Stimulated activated CD8-positive, alpha-beta memory T cell treated with anti-CD3 and anti-CD28 coated beads, Interleukin-7, amount 100 ng/mL, for 48 hours (primary cell): ENCODE measurements around the gene C10orf90.

Experiments
- DNase-seq, 2 donors: peaks; one replicate each; pipeline ENCODE4 v3.0.0-alpha.2; 2020; ENCODE audit warnings: low read depth in 1 of 2; ENCODE audit errors: extremely low read depth in 1 of 2

The C10orf90 gene

DNA sequence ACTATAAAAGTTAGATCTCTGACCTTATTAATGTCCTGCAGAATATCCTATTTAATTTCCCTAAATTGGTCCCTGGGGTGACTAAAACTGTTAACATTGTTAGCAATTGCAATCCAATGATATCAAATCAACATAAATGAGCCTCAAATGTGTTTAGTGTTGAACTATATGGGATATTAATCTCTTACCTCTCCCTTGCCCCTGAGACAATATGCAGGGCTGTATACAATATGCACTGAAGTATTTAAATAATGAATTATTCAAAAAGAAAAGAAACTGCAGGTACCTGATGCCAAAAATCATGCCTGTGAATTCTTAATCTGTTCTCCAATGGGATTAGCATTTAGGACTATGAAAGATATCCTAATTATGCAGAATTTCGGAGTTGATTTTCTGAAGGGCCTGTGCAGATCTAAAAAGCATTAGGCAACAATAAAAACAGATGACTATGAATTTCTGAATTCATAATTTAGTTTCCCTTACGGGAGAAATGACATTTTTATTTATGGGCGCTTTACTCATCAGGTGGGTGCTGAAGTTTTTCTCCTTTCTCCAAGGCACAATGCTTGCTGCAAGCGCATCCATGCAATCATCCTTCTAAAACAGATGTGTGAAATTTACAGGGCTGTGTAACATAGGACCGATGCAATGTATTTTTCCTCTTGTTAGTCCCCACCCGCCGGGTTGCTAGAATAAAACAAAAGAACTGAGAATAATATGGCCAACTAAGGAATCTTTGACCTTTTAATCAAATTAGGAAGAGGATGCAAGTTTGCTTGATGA is 5.4 kb upstream of the C10orf90 start:
- DNase-seq, result no peak

DNA sequence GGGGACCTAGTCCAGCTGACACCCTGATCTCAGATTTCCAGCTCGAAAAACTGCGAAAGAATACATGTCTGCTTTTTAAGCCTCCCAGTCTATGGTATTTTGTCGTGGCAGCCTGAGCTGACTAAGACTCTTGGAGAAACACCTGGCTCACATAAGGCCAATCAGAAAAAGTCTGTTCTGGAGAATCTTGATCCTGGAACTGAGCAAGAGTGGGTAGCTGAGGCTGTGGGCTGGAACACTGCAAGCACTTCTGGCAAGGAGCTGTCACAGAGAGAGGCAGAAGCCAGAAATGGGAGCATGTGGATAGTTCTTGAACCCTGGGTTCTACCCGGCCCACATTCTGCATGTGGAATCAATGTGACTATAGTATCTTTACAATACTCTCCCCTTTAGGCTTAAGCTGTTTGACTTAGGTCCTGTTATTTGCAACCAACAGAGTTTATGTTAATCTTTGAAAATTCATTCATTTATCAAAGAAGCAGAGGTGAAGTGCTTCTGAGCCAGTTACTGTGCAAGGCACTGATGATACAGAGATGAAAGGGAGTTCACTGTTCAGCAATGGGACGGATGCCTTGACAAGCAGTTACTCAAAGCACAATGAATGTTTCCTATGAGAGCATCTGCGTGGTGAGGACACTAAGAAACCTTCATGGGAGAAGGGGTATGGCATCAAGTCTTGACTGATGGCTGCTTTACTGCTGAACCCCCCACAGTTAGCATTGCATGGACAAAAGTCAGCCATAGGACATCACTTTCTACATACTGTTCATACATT is 4.4 kb upstream of the C10orf90 start:
- no peak for DNase-seq

DNA sequence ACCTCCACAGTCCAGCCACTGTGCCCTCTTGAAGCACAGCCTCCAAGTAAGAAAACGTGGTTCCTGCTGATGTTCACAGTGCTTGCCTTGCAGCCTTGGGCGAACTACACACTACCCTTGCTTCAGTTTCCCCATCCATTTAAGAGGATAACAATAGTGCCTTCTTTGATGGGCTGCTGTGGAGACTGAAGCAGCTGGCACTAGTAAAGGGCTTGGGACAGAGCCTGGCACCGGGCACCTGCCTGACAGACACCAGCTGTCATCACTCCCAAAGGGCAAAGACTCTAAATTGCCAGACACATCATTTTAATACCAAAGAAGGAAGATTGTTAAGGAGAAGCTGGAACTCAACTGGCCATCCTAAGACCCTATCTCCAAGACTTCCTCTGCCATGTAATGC is 3.1 kb upstream of the C10orf90 start:
- DNase-seq, result no peak

DNA sequence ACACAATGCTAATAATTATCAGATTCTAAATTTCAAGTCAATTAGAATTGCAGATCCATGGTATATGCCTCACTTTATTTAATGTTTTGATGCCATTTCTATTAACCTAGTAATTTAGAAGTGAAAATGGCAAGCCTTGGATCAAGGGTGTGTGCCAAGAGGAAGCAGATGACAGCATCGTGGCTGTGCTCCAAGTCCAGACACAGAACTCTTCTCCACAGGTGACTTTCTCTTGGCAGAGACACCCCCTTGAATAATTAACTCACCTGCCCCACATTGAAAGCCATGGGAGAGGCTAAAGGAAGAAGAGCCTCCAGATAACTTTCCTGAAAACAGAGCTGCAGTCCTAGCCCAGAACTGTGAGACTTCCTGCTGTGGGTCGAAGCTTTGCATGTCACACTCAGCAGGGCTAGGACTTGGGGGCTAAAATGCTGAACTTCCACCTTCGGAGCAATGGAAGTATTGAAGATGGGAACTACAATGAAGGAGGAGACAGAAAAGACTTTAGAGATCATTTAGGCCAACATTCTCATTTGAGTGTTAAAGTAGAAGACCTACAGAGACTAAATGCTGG is 996 bp upstream of the C10orf90 start:
- no peak for DNase-seq

DNA sequence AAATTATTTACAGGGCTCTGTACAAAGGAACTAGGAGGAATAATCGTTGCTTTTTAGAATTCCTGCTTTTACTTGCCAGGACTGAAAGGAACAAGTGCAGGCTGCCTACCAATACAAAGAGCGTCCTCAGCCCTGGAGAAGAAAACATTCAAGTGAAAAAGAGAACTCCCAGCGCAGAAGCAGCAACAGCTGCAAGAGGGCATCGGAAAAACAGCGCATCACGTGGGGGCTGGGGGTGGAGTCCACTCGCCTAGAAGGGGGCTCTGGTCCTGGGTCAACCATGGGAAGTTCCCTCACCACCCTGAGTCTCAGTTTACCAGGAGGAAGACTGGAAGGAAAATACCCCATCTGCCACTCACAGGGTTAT is 385 bp upstream of the C10orf90 start:
- DNase-seq, result no peak

GRCh38 chr10:126669168-126669567 is 1.3 kb downstream of the C10orf90 start:
- DNase-seq, result no peak

- DNase-seq, result no peak
These were observed 2.0 kb downstream of the C10orf90 start for GRCh38 chr10:126668505-126668904.

GRCh38 chr10:126667568-126667967 is 2.9 kb downstream of the C10orf90 start:
- no peak for DNase-seq

- DNase-seq, result no peak
These were observed 5.3 kb downstream of the C10orf90 start for GRCh38 chr10:126665207-126665606.

DNA sequence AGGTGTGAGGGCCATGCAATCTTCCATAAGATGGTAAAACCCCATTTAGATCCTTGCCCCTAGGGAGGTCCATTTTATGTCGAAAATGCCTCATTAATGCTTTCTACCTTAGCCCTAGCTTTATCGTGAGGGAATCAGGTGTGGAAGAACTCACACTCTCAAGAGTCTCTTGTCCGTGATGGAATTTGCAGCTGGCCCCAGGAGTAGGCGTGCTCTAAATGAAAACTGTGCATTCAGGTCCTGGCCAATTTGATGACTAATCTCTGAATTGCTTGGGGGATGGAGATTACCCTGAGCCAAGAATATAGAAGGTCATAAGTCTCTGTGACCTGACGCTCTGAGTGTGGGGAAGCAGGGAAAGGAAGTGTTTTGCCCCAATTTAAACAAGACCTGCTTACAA is 6.6 kb downstream of the C10orf90 start:
- DNase-seq, result no peak

DNA sequence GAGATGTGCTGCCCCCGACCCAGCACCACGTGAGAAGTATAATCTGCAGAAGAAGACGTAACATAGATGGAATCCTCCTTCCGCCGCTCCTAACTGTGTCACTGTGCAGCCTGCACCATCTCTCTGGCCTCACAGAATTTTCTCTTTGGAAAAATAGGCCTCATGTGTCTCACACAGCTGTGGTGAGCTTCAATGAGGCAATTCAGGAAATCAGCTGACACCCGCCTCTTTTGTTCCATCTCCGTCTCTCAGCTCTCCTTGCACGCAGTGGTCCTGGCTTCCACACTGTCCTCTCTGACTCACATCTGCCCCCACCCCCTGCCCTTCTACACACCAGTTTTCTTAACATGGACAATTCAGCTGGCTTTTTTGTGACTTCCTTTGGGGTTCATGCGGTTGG is 7.2 kb downstream of the C10orf90 start:
- DNase-seq, result no peak

GRCh38 chr10:126661841-126662515 is 8.5 kb downstream of the C10orf90 start:
- no peak for DNase-seq

GRCh38 chr10:126661356-126661755 is 9.1 kb downstream of the C10orf90 start:
- no peak for DNase-seq

GRCh38 chr10:126659750-126660149 is 10.7 kb downstream of the C10orf90 start:
- DNase-seq, result no peak

GRCh38 chr10:126658928-126659327 is 11.6 kb downstream of the C10orf90 start:
- DNase-seq, result no peak

DNA sequence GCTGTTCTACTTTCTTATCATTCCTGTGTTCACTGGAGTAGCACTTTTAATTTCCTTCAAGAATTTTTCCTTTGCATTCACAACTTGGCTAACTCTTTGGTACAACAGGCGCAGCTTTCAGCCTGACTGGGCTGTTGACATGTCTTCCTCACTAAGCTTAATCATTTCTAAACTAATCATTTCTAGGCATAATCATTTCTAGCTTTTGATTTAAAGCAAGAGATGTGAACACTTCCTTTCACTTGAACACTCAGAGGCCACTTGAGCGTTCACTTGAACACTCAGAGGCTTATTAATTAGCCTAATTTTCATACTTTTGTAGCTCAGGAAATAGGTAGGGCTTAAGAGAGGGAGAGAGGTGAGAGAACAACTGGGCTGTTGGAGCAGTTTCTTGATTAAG is 15.9 kb downstream of the C10orf90 start:
- no peak for DNase-seq

DNA sequence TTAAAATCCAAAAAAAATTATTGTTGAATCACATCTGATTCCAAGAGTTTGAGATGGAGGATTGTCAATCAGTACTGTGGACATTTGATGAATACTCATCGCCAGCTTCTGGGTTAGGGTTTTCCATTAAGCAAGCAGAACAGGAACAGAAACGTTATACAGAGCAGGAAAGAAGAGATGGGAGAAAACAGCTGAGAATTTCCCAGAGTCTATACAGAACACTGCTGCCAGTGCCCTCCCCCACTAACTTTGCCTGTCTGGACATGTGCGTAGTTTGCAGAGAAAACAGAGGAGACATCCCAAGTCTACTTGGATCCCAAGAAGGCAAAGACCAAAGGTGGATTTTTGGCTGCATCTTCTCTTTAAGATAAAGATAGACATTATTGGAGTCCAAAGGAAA is 19.0 kb downstream of the C10orf90 start:
- no peak for DNase-seq

GRCh38 chr10:126650161-126650560 is 20.3 kb downstream of the C10orf90 start:
- no peak for DNase-seq

DNA sequence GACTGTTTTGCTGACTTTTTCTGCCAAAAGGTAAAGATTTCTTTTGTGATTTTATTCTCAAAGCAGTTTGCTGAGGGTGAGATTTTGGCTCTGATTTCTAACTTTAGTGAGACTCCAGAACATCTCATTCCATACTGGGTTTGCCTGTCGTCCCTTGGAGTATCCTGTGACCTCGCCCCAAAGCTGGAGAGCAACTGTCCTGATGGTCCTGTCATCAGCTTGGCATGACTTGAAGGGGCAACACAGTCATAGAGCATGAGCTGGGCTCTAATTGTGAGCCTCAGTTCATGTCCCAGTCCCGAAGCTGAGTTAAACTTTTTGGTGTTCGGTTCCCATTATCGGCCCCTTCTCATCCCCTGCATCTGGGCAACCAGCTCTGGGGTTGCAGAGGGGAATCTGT is 23.4 kb downstream of the C10orf90 start:
- no peak for DNase-seq

DNA sequence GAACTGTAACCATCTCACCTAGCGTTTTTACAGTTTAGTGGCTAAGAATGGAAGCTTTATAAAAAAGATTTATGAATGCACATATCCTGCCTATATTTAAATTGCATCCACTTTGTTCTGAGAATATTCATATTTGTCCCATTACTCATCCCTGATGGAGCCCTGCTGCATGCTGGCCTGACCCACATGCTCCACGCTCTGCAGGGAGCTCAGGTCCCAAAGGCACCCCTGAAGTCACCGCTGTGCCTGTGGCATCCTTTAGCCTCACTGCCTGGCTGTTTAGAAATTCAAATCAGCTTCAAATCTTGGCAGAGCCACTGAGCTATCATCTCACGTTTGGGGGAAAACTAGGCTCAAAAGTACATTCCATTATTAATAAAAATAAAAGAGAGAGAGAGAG is 24.4 kb downstream of the C10orf90 start:
- no peak for DNase-seq

DNA sequence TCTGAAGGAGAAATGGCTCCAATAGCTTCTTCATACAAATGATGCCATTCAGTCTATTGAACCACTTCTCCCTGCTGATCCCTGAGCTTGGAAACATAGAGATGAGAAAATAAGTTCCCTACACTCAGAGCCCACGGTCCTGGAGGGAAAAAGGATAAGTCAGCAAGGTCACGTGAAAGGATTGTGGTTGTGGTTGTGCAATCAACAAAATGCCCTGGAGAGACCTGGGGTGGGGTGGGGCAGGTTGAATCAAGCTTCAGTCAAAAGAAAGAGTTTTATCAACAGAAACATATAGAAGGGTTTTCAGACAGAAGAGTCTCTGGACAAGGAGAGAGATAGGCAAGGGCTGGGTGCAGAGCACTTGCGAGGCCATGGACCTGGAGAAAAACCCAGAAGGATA is 30.1 kb downstream of the C10orf90 start:
- no peak for DNase-seq

- no peak for DNase-seq
These were observed 31.4 kb downstream of the C10orf90 start for GRCh38 chr10:126639084-126639483.
